Islet of Langerhans (tissue), 1 donor: ENCODE results near the gene ZNF723.
"Not testable (repeated sequence)": the region's sequence is repeated elsewhere in the genome, so short reads cannot be mapped to it uniquely, and the experiment has no call there.

Experiments
- FAIRE-seq: peaks from one replicate; lab custom pipeline; 2011; peaks lifted over from hg19 to GRCh38; lab: Jason Lieb, UNC

ZNF723 gene

GRCh38 chr19:22832031-22832762 is at the start of gene ZNF723:
TSS of gene ZNF723 (plus strand) at chr19:22832291. CDS start at chr19:22832380, 89 bp downstream.
- no peak for FAIRE-seq

GRCh38 chr19:22783651-22784410 is 48.3 kb upstream of the ZNF723 start, which contains the start of gene ZNF99:
TSS of gene ZNF99 (minus strand) at chr19:22784151. CDS start at chr19:22784016, 135 bp downstream.
- FAIRE-seq, result no peak

- not testable (repeated sequence) for FAIRE-seq
Measured at GRCh38 chr19:22792863-22793262, 39.2 kb upstream of the ZNF723 start.

GRCh38 chr19:22797040-22797439 is 35.1 kb upstream of the ZNF723 start:
- FAIRE-seq, result no peak

- FAIRE-seq, result no peak
Measured at GRCh38 chr19:22806418-22806817, 25.7 kb upstream of the ZNF723 start.

GRCh38 chr19:22807061-22807835 is 24.8 kb upstream of the ZNF723 start:
- FAIRE-seq, result no peak

GRCh38 chr19:22814124-22814523 is 18.0 kb upstream of the ZNF723 start:
- FAIRE-seq, result no peak

- FAIRE-seq, result no peak
Measured at GRCh38 chr19:22831211-22831610, 880 bp upstream of the ZNF723 start.

- FAIRE-seq, result not testable (repeated sequence)
Measured at GRCh38 chr19:22857713-22858320, 25.7 kb downstream of the ZNF723 start.

GRCh38 chr19:22882797-22883196 is 50.7 kb downstream of the ZNF723 start:
- no peak for FAIRE-seq

GRCh38 chr19:22893855-22894270 is 61.8 kb downstream of the ZNF723 start:
- FAIRE-seq, result no peak

- no peak for FAIRE-seq
Measured at GRCh38 chr19:22901431-22902130, 69.5 kb downstream of the ZNF723 start.
